Measurements from ENCODE around the gene RHBDL1. TPM values are rescaled to one million over a fixed set of nuclear protein-coding genes. Genes with fewer than 3 reads are reported as not detected.

Gene RHBDL1
- total RNA-seq, 1 experiment from 2014 or later: 0.80 TPM

Other genes with a start within 250 kb of the RHBDL1 start
- gene CAPN15, start 148.0 kb upstream of the RHBDL1 start, total RNA-seq (2014; rRNA removed): 66.5 and 71.1 TPM in 2 replicates
- gene PRR35, start 115.3 kb upstream of the RHBDL1 start, total RNA-seq (2014; rRNA removed): 0.06 TPM in 1 of 2 replicates, not detected in the other
- gene NHLRC4, start 108.7 kb upstream of the RHBDL1 start, total RNA-seq (2014; rRNA removed): 0.11 TPM in 1 of 2 replicates, not detected in the other
- 46.7 and 51.4 TPM in 2 replicates for gene PIGQ, start 105.7 kb upstream of the RHBDL1 start, total RNA-seq (2014; rRNA removed)
- gene RAB40C, start 85.6 kb upstream of the RHBDL1 start, total RNA-seq (2014; rRNA removed): 11.9 and 13.3 TPM in 2 replicates
- 0.06 TPM in 1 of 2 replicates, not detected in the other for gene WFIKKN1, start 44.7 kb upstream of the RHBDL1 start, total RNA-seq (2014; rRNA removed)
- 132 and 145 TPM in 2 replicates for gene METTL26, start 39.4 kb upstream of the RHBDL1 start, total RNA-seq (2014; rRNA removed)
- gene MCRIP2, start 33.8 kb upstream of the RHBDL1 start, total RNA-seq (2014; rRNA removed): 19.7 and 20.2 TPM in 2 replicates
- gene WDR90, start 26.3 kb upstream of the RHBDL1 start, total RNA-seq (2014; rRNA removed): 23.4 and 29.1 TPM in 2 replicates
- gene RHOT2, start 7.5 kb upstream of the RHBDL1 start, total RNA-seq (2014; rRNA removed): 79.4 and 87.4 TPM in 2 replicates
- gene STUB1, start 4.7 kb downstream of the RHBDL1 start, total RNA-seq (2014; rRNA removed): 287 and 383 TPM in 2 replicates
- 68.1 and 71.2 TPM in 2 replicates for gene JMJD8, start 8.7 kb downstream of the RHBDL1 start, total RNA-seq (2014; rRNA removed)
- 7.1 and 9.1 TPM in 2 replicates for gene WDR24, start 14.7 kb downstream of the RHBDL1 start, total RNA-seq (2014; rRNA removed)
- gene FBXL16, start 30.1 kb downstream of the RHBDL1 start, total RNA-seq (2014; rRNA removed): 0.13 TPM in 1 of 2 replicates, not detected in the other
- 94.9 and 127 TPM in 2 replicates for gene METRN, start 39.4 kb downstream of the RHBDL1 start, total RNA-seq (2014; rRNA removed)
- gene ANTKMT, start 45.5 kb downstream of the RHBDL1 start, total RNA-seq (2014; rRNA removed): 36.7 and 55.9 TPM in 2 replicates
- gene CCDC78, start 50.8 kb downstream of the RHBDL1 start, total RNA-seq (2014; rRNA removed): 5.1 and 7.0 TPM in 2 replicates
- gene HAGHL, start 51.4 kb downstream of the RHBDL1 start, total RNA-seq (2014; rRNA removed): 10.7 and 19.2 TPM in 2 replicates
- 29.0 and 31.9 TPM in 2 replicates for gene CIAO3, start 65.3 kb downstream of the RHBDL1 start, total RNA-seq (2014; rRNA removed)
- gene MSLN, start 85.1 kb downstream of the RHBDL1 start, total RNA-seq (2014; rRNA removed): not detected in 2 replicates
- 46.0 and 56.6 TPM in 2 replicates for gene RPUSD1, start 112.7 kb downstream of the RHBDL1 start, total RNA-seq (2014; rRNA removed)
- gene CHTF18, start 112.9 kb downstream of the RHBDL1 start, total RNA-seq (2014; rRNA removed): 39.2 and 51.2 TPM in 2 replicates
- gene GNG13, start 125.1 kb downstream of the RHBDL1 start, total RNA-seq (2014; rRNA removed): not detected in 2 replicates